NCI-H69 (cell line): Measurements from ENCODE around the gene C12orf42.
"Not testable (repeated sequence)": the region's sequence is repeated elsewhere in the genome, so short reads cannot be mapped to it uniquely, and the experiment has no call there.

ENCODE experiments used
- DNase-seq: peaks from one replicate; lab custom pipeline; 2025; lab: John Stamatoyannopoulos, UW

The C12orf42 gene

DNA sequence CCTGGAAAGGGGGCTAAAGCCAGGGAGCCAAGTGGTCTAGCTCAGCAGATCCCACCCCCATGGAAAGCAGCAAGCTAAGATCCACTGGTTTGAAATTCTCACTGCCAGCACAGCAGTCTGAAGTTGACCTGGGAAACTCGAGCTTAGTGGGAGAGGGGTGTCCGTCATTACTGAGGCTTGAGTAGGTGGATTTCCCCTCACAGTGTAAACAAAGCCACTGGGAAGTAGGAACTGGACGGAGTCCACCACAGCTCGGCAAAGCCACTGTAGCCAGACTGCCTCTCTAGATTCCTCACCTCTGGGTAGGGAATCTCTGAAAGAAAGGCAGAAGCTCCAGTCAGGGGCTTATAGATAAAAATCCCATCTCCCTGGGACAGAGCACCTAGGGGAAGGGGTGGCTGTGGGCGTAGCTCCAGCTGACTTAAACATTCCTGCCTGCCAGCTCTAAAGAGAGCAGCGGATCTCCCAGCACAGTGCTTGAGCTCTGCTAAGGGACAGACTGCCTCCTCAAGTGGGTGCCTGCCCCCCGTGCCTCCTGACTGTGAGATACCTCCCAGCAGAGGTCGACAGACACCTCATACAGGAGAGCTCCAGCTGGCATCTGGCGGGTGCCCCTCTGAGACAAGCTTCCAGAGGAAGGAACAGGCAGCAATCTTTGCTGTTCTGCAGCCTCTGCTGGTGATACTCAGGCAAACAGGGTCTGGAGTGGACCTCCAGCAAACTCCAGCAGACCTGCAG, 70.8 kb downstream of the C12orf42 start:
- not testable (repeated sequence) for DNase-seq

DNA sequence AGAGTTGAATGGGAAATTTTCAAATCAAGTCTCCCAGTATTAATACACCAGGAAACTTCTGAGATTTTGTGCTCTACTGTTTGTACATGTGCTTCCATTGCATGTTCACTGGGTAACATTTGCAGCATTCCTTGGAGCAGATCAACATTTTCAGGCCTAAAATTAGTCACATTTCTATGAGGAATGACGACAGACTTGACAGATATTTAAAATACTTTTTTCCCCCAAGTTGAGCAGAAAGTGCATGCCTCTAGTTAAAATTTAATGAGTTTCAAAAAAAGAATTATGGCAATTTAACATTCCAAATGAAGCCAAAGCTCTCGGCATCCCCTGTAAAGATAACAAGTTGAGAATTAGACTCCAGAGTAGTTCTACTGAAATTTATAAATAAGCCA, 72.3 kb downstream of the C12orf42 start:
- no peak for DNase-seq

DNA sequence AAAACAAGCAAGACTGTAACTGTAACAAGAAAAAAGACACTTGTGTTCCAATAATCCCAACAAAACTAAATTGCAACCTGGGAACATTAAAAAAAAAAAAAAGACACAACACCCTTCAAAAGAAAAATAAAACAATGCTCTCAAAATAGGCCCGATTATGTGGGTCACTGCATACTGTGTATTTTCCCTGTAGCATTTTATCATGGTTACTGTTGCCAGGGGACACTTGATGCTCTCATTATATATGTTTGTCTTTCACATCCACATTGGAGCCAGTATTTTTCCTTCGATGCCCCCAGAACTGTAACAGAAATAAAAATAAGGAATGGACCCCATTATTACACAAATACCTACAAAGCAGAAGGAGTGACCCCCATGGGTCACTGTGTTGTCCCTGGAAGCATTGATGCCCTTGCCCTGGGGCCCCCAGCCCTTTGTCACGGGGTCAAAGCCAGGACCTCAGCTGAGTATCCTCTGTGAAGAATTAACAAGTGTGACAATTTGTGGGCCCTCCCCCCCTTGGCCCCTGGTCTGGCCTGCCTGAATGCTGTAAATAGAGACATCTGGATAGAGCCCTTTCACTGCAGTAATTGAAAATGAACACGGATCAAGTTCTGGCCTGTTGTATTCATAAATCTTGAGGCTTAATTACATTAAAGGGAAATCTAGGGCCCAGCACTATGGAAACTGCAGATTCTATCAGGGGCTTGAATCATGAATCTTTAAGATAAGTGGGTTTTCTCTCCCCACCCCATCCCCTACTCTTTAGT, 72.8 kb downstream of the C12orf42 start:
- peak; percentile 98 for DNase-seq

- peak; percentile 77 for DNase-seq
These were observed 73.4 kb downstream of the C12orf42 start for GRCh38 chr12:103422328-103422727.

DNA sequence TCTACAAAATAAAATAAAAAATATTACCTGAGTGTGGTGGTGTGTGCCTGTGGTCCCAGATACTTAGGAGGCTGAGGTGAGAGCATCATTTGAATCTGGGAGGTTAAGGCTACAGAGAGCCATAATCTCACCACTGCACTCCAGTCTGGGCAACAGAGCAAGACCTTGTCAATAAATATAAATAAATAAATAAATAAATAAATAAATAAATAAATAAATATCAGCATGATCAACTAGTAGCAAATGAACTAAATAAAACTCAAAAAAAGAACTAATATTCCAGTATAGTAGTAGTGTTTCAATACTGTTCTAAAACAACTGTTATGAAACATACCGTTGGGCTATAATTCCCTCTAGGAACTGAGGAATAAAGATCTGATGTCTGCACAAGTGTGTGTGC, 74.4 kb downstream of the C12orf42 start:
- DNase-seq: no peak

- no peak for DNase-seq
These were observed 80.1 kb downstream of the C12orf42 start for GRCh38 chr12:103415681-103416080.

DNA sequence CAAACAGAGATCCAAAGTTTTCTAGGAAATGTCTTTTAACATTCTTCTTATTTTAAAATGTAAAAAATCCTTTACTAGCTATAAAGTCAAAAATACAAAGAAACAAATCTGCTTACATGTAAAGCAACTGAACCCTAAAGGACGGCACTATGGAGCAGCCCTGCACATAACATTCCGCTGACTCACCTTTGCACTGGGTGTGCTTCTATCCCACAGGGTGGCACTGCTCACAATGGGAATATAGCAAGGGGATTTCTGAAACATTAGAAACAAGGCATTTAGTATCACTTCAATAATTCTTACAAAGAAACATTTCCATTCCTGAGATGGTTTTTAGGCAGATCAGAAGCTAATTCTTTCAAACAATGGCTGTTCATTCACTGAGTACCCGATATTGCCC, 94.3 kb downstream of the C12orf42 start:
- DNase-seq: peak; percentile 56

DNA sequence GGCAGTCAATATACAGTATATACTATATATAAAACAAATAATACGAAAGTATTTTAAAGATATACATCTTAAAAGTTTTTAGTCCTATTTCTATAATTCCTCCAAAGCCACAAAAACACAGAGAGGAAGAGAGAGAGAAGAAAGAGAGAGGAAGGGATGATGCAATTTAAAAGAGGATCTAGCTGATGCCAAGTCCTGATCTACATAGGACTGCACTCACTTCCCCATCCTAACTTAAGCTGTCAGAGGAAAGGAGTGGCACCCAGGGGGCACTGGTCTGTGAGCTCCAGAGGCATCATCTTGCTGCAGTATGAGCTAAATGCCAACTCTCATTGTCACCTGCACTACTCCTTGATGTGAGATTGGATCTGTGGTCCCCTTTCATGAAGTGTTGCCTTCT, 95.8 kb downstream of the C12orf42 start:
- DNase-seq: peak; percentile 48

GRCh38 chr12:103397536-103397935, 98.2 kb downstream of the C12orf42 start:
- DNase-seq: peak; percentile 90

DNA sequence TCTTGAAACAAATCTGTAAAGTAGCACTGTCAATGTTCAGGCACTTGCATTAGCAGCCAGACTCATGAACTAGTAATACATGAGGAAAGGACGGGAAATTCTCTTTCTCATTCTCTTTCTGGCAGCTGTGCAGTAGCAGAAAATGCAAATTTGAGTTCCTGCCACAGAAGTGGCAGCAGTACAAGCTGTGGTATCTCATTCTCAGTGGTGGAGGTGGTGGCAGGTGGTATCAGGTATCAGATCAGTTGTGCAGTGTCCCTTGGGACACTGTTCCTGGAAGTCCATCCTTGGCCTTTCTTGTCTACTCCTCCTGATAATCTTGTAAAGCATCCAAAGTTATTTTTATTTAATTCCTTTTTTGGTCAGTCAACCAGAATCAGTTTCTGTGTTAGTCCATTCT, 103.0 kb downstream of the C12orf42 start:
- DNase-seq: peak; percentile 29

- DNase-seq: no peak
These were observed 104.7 kb downstream of the C12orf42 start for GRCh38 chr12:103391103-103391502.

- peak; percentile 66 for DNase-seq
These were observed 108.4 kb downstream of the C12orf42 start for GRCh38 chr12:103387385-103387784.

- no peak for DNase-seq
These were observed 109.3 kb downstream of the C12orf42 start for GRCh38 chr12:103386451-103386850.

- no peak for DNase-seq
These were observed 112.9 kb downstream of the C12orf42 start for GRCh38 chr12:103382736-103383346.

- DNase-seq: no peak
These were observed 113.6 kb downstream of the C12orf42 start for GRCh38 chr12:103382119-103382518.

DNA sequence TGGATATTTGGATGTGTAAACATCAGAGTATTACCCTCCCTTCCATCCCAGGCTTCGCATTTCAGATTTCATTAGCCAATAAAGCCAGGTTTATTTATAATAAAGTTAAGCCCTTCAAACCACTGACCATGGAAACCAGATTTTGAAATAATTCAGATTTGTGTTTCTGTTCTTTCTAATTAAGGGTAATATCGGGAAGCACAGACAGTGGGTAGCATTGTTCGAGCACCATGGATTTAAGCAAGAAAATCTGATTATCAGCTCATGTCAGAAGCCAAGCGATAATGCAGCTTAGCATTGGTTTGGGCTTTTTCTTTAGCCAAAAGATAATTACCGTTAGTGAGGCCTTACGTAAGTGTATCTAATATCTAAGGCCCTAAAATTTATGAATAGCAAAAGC, 116.1 kb downstream of the C12orf42 start:
- no peak for DNase-seq

GRCh38 chr12:103373088-103373523, 122.7 kb downstream of the C12orf42 start:
- peak; percentile 99 for DNase-seq

- no peak for DNase-seq
These were observed 125.8 kb downstream of the C12orf42 start for GRCh38 chr12:103369929-103370328.

DNA sequence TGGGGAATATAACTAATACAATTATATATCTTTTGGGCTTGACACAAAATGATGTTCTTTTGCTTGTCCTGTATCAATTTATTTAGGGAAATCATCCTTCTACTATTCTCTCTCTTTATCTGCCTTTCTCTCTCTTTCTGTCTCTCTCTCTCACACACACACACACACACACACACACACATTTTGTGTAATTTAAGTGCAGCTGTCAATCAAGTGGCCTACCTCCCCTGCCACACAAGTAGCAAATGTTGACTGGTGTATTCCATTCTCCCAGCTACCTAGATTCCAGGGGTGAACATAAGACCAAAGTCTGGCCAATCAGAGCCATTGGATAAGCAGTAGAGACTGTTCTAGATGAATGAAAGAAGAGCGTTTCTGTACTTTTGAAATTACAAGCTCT, 127.6 kb downstream of the C12orf42 start:
- no peak for DNase-seq

GRCh38 chr12:103354403-103354802, 141.4 kb downstream of the C12orf42 start:
- no peak for DNase-seq

- no peak for DNase-seq
These were observed 141.9 kb downstream of the C12orf42 start for GRCh38 chr12:103353913-103354312.

DNA sequence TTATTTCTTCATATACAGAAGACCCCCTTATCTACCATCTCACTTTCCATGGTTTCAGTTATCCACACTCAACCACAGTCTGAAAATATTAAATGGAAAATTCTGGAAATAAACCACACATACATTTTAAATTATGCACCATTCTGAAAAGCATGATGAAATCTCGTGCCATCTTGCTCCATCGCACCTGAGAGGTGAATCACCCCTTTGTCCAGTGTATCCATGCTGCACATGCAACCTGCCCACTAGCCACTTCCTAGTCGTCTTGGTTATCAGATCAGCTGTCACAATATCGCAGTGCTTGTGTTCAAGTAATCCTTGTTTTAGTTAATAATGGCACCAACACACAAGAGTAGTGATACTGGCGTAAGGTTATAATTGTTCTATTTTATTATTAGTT, 145.7 kb downstream of the C12orf42 start:
- peak; percentile 15 for DNase-seq

DNA sequence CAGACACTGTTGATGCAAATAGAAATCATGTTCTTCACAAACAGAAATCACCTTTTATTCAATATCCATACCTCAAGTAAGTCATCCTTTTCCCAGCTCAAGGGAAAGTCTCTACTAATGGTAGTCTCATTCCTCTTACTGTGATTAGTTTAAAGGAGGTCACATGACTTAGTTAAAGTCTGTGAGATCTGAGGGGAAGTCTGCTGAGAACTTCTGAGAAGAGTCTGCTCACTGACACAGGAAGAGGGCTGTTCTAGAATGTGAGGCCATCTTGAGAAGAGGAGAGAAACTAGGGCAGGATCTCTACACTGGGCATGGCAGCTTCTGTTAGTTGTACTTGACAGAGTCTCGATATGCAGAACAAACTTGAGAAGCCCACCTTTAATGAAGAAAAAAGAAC, 146.8 kb downstream of the C12orf42 start:
- no peak for DNase-seq
